Measurements from ENCODE around the gene SREK1IP1.
A peak's percentile ranks its signal among the peaks of the same experiment; 100 is the strongest.

DNA sequence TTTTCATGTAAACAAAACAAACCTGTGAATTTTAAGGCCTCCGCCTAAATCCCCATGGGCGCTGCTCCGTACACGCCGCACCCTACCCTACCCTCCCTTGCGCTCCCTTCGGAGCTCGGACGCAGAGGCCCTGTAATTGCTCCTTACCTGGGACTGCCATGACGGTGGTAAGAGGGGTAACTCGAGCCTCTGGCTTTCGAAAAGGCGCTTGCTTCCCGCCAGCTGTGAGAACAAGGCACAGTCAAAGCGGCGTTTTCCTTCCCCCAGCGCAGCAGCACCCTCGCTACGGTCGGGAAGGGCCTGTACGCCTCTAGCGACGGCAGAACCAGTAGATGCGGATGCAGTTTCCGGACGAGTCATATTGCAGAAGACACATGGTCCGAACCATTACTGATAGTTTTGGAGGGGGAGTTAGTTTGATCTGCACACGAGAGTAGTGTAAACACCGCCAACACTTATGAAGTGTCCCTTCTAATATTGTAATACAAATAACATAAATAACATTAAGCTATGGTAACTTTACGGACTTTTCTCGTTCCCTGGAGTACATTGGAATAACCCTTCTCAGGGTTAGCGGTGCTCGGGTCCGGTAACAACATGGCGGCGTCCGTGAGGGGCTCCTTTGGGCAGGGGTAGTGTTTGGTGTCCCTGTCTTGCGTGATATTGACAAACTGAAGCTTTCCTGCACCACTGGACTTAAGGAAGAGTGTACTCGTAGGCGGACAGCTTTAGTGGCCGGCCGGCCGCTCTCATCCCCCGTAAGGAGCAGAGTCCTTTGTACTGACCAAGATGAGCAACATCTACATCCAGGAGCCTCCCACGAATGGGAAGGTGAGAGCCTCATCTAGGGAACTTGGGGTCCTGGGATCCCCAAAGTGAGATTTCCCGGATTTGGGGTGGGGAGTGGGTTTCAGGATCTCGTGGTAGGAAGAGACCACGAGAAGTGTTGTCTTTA, at the start of gene SREK1IP1, which contains the start of gene CWC27:
- TF ChIP-seq POLR2A (IDR thresholded peaks at IDR 0.05) = peak in 3 of 4 donors; percentile 69 to 78 (median 78)
- TF ChIP-seq, protein P1, sequence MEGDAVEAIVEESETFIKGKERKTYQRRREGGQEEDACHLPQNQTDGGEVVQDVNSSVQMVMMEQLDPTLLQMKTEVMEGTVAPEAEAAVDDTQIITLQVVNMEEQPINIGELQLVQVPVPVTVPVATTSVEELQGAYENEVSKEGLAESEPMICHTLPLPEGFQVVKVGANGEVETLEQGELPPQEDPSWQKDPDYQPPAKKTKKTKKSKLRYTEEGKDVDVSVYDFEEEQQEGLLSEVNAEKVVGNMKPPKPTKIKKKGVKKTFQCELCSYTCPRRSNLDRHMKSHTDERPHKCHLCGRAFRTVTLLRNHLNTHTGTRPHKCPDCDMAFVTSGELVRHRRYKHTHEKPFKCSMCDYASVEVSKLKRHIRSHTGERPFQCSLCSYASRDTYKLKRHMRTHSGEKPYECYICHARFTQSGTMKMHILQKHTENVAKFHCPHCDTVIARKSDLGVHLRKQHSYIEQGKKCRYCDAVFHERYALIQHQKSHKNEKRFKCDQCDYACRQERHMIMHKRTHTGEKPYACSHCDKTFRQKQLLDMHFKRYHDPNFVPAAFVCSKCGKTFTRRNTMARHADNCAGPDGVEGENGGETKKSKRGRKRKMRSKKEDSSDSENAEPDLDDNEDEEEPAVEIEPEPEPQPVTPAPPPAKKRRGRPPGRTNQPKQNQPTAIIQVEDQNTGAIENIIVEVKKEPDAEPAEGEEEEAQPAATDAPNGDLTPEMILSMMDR (IDR thresholded peaks at IDR 0.05) = peak in 2 of 6 experiments; percentile 24 to 25
- peak; percentile 92 to 95 for TF ChIP-seq POLR2AphosphoS5 (IDR thresholded peaks at IDR 0.05)
